Adipose tissue (tissue), 3 donors: ENCODE results near the gene TSPEAR. TPM values are rescaled to one million over a fixed set of nuclear protein-coding genes. Genes with fewer than 3 reads are reported as not detected.
"Not testable (repeated sequence)": the region's sequence is repeated elsewhere in the genome, so short reads cannot be mapped to it uniquely, and the experiment has no call there.

Experiments used
- H3K27ac ChIP-seq: one replicate; pipeline ENCODE4 v1.5.1; 2013; ENCODE audit warnings: low read depth, low read length
- WGBS, 3 donors: extraction: QIAGEN DNeasy Blood & Tissue Kit; methylation state at CpG; one replicate each; pipeline ENCODE4 v1.1.7; 2013; 5-methylcytosine and 5-hydroxymethylcytosine counted together
- polyA plus RNA-seq, 3 donors: library from polyadenylated mRNA; stranded (reverse); fragments of 200-250 nt; gene quantifications; one replicate each; pipeline ENCODE4 v1.2.3, GENCODE V29; 2013
- donor health status: healthy with polysubstance abuse.
- donor health status: Bipolar disorder and iron deficiency.
- donor health status: healthy.

Gene TSPEAR
- polyA plus RNA-seq, 3 donors: 0.07 to 0.56 (median 0.10) TPM

DNA sequence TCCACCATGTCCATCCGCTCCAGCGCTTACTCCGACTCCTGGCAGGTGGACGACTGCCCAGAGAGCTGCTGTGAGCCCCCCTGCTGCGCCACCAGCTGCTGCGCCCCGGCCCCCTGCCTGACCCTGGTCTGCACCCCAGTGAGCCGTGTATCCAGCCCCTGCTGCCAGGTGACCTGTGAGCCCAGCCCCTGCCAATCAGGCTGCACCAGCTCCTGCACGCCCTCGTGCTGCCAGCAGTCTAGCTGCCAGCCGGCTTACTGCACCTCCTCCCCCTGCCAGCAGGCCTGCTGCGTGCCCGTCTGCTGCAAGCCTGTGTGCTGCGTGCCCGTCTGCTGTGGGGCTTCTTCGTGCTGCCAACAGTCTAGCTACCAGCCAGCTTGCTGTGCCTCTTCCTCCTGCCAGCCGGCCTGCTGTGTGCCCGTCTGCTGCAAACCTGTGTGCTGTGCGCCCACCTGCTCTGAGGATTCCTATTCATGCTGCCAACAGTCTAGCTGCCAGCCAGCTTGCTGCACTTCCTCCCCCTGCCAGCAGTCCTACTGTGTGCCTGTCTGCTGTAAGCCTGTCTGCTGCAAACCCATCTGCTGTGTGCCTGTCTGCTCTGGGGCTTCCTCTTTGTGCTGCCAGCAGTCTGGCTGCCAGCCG is 84.1 kb downstream of the TSPEAR start:
- H3K27ac ChIP-seq: not testable (repeated sequence)
- WGBS, 3 donors: 78 to 86% (median 82%) methylated on average over 13 to 17 of the region's 20 CpGs

DNA sequence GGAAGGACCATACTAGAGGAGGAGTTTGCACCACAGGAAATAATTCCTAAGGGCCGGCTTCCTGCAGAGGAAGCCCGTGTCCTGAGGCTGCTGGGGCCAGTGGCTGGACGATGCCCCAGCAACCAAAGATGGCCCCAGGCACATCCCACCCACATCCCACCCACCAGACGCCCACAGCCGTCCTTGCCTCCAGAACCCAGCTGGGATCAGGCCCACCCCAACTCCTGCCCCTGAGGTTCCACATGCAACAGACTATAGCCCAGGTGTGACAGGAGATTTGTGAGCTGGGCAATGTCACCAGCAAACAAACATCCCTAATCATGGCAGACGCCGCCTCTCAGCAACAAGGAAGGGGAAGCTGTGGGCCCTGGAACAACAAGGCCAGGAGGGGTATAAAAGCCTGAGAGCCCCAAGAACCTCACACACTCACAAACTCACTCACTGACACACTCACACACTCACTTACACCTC is 84.7 kb downstream of the TSPEAR start, which contains the start of gene KRTAP10-9:
Gene KRTAP10-9 (plus strand): TSS at position 421 of the 471 bp plus-strand sequence. CDS start 79 bp downstream, outside the sequence.
- H3K27ac ChIP-seq: no peak within 1 kb of the TSS
- 47 to 55% (median 48%) methylated on average over 7 of the region's 7 CpGs for WGBS, 3 donors

DNA sequence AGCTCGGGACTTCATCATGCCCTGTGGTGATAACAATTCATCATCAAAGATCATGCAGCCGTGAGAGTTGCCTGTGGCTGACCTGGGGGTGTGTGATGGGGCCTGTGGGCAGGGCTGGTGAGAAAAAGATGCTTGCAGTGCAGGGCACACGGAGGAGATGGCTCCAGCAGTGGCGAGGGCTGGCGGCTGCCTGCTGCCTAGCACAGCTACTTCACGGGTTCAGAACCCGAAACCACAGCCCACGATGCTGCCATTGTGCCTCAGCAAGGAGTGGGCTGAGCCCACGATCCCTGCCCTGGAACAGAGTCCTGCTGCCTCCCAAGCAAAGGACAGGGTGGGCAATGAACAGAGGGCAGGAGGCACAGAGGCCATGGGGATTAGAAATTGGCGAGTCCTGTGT is 85.1 kb downstream of the TSPEAR start:
- 69 to 73% (median 72%) methylated on average over 8 to 10 of the region's 10 CpGs for WGBS, 3 donors
- no peak overlapping the region for H3K27ac ChIP-seq

DNA sequence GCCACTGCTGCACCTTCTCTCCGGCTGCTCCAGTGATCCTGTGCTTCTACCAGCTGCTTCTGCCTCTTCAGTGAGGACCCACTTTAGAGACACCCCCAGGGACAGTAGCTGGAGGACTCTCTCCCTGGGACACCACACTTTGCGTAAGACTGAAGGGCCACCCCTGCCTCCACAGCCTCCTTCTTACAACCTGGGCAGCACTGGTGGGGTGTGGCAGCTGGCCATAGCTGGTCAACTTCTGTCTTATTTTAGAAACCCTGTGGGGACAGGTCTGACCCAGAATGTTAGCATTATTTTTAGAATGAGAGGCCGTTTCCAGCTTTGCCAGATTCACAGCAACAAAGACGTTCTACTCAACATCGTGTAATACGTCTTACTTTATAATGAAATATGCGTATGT is 85.6 kb downstream of the TSPEAR start:
- WGBS, 3 donors: 85 to 89% (median 86%) methylated on average over 7 of the region's 7 CpGs
- no peak overlapping the region for H3K27ac ChIP-seq

DNA sequence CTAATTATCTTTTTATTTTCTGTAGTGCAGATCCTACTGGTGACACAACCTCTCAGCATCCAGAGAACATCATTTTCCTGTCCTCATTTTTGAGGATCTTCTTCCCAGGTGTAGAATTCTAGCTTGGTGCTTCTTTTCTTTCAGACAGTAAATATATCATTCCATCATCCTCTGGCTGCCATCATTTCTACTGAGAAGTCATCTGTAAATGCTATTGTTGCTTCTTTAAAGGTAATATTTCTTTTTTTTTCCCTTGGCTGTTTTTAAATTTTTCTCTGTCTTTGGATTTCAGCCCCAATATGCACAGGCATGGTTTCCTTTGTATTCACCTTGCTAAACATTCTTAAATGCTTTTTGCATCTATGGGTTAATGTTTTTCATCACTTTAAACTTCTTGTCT is 87.8 kb downstream of the TSPEAR start:
- H3K27ac ChIP-seq: no peak overlapping the region

DNA sequence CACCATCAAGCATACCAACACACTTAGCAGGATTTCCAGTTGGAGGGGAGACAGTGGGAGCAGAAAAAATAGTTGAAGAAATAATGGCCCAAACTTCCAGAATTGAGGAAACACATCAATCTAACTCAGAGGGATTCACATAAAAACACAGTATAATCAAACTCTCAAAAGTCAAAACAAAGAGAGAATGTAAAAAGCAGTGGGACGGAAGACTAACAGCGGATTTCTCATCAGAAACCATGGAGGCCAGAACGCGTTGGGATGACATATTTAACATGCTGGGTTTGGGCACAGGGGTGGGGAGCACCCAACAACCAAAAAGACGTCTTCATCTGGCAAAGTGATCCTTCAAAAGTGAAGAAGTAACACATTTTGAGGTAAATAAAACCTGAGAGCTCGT is 91.5 kb downstream of the TSPEAR start:
- WGBS, 3 donors: 77 to 88% (median 87%) methylated on average over 6 of the region's 6 CpGs

DNA sequence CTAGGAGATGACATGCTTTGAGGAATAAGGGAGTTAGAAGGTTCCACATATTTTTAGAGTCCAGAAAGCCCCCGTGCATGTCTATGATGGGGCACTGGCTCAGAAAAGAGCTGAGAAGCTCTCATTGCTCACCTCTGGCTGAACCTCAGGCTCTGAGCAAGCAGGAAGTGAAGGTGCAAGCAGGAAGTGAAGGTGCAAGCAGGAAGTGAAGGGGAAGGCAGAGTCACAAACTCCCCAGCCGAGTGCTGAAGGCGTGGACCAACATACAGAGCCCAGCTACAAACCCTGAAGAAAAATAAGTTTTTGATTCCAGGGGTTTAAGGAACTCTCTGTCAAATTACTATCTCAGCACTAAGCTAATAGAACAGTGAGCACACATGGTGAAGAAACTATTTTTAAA is 92.5 kb downstream of the TSPEAR start:
- WGBS, 3 donors: 34 to 68% (median 50%) methylated on average over 3 of the region's 3 CpGs
- no peak overlapping the region for H3K27ac ChIP-seq

More for the DNA sequence above, 91.5 kb downstream of the TSPEAR start:
- H3K27ac ChIP-seq: no peak overlapping the region

DNA sequence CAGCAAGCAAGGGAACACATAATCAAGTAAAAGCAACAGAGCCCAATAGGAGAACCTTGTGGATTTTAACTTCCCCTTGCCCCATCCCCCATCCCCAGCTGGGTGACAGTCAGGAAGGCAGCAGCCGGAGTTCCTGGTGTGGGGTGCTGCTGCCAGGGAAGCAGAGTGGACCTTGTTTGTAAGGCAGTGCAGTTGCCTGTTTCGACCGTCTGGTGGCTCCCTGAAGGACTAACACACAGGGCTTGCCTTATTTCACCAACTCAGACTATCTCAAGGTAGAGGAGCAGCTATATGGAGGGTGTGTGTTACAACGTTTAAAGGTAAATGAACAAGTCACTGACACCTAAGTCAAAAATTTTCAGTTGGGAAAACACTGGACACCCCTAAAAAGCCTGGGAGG is 92.9 kb downstream of the TSPEAR start:
- 8 to 27% (median 17%) methylated on average over 4 of the region's 4 CpGs for WGBS, 3 donors
- H3K27ac ChIP-seq: no peak overlapping the region

DNA sequence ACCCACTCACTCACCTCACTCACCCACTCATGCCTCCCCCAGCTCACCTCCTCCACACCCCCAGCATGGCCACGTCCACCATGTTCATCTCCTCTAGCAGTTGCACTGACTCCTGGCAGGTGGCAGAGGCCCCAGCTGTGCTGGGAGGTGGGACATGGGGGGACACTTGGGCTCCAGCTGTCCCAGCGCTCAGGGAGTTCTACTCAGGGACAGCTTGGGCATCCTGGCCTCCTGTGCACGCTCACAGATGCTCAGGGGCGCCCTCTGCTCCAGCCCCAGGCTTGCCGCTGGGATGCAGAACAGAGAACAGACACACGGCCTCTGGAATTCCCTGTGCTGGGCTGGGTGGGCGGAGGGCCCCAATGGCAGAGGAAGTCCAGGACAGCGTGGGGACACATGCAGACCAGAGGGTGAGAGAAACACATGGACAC is 94.3 kb downstream of the TSPEAR start:
- no peak overlapping the region for H3K27ac ChIP-seq
- WGBS, 3 donors: 49 to 63% (median 60%) methylated on average over 8 of the region's 8 CpGs

DNA sequence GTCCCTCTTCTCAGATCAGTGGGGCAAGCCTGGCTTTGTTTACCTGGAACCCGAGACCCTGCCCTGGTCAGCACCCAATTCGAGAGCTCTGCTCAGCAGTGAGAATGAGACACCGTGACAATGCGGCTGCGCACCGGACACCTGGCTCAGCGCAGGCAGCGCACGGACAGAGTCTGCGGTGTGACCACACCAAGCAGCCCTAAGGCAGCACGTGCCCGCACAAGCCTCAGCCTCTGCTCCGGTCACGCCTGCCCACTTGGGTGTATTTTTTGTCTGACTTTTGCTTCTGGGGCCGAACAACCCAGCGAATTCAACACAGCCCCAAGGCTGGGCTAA is 94.8 kb downstream of the TSPEAR start:
- H3K27ac ChIP-seq: no peak overlapping the region
- WGBS, 3 donors: 69 to 85% (median 80%) methylated on average over 16 of the region's 16 CpGs

DNA sequence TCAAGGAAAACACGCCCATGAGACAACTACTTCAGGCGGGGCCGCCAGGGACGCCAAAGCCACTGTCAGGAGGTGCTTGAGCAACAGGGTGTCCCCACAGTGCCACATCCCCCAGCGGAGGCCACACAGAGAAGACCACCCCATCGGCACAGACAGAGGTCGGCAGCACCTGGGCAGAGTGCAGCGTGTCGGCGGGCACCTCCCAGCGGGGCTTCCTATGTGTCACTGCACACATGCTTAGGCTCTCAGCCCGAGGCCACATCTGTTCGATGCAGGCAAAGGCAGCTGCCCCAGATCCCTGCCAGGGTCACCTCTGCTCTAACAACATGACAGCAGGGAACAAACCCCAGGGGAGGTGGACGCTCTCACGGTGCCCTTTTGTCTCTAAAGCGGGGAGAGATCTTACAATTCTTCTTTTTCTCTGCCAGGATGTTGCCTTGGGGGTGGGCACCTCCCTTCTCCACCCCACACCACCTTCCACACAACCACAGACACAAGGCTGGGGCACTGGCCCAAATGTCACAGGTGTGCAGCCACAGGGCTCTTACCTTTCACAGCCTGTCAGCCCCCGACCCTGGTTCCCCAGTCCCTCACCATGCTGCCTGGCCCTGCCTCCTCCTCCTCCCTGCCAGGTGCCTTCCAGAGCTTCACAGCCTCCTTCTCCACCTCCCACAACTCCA is 95.3 kb downstream of the TSPEAR start:
- 58 to 80% (median 77%) methylated on average over 17 of the region's 17 CpGs for WGBS, 3 donors
- no peak overlapping the region for H3K27ac ChIP-seq

DNA sequence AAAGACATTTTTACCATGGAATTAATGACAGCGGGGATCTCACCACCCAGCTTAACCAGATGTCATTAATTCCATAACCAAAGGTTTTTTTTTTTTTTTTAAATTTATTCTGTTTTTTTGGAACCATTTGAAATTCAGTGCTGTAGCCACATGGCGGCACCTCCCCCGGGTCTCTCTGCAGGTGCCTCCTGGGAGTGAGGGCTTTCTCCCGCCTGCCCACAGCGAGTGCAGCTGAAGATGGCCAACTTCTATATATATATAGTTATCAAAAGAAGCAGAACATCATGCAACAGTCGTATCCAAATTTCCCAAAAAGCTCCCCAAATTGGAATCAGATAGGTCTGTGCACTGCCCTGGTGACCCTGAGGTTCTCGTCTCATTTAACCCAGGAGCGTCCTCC is 95.9 kb downstream of the TSPEAR start:
- no peak overlapping the region for H3K27ac ChIP-seq
- WGBS, 3 donors: 58 to 79% (median 78%) methylated on average over 8 of the region's 8 CpGs

DNA sequence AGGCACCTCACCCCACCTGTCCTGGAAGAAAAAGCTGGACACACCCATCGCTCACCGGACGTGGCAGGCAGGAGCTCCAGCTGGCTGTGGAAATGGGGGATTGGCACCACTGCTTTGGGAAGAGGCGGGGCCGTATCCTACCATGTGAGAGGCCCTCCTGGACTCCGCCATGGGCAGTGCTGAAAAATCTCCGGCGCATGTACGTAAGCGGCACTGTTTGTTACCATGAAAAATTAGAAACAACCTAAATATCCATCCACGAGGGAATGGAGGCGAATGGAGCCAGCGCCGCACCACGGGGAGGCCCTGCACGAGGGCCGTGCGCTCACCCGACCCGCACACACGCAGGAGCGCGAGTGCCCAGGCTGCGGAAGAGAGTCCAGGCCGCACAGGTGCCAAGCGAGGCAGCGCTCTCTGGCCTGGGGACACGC is 96.4 kb downstream of the TSPEAR start:
- no peak overlapping the region for H3K27ac ChIP-seq
- WGBS, 3 donors: 81 to 88% (median 86%) methylated on average over 28 of the region's 28 CpGs

DNA sequence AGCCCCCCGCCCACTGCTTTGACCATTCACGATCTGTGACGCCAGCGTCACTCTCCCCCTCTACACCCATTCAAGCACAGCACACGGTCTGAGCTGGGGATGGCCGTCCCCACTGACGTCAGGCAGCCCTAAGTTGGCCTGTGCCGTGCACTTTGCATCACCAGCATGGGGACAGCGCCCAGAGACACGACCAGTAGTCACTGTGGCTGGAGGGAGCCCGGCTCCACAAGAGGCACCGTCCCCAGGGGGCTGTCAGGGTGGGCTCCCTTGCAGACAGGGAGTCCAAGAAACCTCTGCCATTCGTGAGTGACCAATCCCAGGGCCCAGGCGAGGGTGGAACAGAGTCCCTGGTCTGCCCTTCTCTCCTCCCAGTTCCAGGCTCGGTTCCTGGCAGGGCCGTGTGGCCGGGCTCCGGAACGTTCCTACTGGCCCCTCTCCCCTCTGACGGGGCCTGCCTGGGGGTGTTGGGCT is 97.2 kb downstream of the TSPEAR start:
- WGBS, 3 donors: 72 to 86% (median 83%) methylated on average over 20 of the region's 20 CpGs
- H3K27ac ChIP-seq: no peak overlapping the region

DNA sequence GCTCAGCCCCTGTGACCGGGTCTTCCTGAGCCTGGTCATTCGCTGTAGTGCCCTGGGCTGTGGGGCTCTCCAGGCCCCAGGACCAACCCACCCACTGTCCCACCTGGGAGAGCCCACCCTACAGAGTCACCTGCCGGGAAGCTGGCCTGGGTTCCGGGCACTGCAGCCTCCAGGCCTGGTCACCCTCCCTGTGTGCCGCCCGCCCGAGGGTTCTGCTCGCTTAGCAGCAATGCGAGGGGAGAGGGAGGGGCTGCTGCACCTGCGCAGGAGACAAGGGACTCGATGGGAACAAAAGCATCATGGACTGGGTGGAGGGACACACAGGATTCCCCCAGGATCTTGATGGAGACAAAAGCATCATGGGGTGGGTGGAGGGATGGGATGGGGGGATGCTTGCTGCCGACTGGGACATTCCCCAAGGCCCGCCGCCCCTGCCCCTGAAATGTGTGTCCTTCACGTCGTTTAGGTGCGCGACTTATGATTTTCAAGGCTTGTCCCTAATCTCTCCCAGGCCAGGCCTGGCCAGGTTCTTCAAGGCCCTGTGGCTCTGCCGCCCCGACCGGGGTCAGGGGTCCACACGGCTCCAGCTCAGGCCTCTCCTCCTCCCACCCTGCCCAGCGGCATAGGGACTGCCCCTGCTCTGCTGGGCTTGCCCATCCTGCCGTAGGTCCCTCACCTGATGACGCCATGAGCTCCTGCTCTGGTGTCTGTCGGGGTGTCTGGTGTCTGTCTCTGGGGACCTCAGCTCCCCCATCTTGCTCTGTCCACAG is 97.8 kb downstream of the TSPEAR start:
- 73 to 89% (median 85%) methylated on average over 25 to 26 of the region's 26 CpGs for WGBS, 3 donors
- H3K27ac ChIP-seq: no peak overlapping the region

DNA sequence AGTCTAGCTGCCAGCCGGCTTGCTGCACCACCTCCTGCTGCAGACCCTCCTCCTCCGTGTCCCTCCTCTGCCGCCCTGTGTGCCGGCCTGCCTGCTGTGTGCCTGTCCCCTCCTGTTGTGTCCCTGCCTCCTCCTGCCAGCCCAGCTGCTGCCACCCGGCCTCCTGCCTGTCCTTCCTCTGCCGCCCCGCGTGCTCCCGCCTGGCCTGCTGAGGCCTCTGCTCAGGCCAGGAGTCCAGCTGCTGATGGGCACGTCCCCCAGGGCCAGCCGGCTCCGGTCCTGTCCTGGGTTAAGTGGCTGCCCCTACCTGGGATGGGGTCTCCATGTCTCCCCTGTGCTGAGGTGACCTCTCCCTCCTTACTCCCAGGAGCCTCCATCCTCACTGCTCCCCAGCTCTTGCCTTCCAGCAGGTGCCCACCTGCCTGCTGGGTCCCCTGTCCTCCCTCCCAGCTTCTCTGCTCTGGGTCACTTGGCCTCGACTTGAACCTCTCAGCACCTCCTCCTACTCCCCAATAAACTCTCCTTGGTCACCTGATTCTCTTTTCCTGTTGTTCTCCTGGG is 98.6 kb downstream of the TSPEAR start:
- WGBS, 3 donors: 74 to 88% (median 79%) methylated on average over 12 to 13 of the region's 13 CpGs
- H3K27ac ChIP-seq: no peak overlapping the region

DNA sequence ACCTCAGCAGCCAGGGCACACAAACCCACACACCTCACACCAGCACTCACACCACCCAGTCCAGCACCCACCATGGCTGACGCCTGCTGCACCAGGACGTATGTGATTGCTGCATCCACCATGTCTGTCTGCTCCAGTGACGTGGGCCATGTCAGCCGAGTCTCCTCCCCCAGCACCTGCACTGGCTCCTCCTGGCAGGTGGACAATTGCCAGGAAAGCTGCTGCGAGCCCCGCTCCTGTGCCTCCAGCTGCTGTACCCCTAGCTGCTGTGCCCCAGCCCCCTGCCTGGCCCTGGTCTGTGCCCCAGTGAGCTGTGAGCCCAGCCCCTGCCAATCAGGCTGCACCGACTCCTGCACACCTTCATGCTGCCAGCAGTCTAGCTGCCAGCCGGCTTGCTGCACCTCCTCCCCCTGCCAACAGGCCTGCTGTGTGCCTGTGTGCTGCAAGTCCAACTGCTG is 99.3 kb downstream of the TSPEAR start, which contains the start of gene KRTAP10-8:
Gene KRTAP10-8 (plus strand): TSS at position 51 of the 458 bp plus-strand sequence. CDS start 22 bp downstream, at position 73.
- H3K27ac ChIP-seq: no peak within 1 kb of the TSS
- WGBS, 3 donors: 82 to 86% (median 84%) methylated on average over 8 of the region's 8 CpGs

DNA sequence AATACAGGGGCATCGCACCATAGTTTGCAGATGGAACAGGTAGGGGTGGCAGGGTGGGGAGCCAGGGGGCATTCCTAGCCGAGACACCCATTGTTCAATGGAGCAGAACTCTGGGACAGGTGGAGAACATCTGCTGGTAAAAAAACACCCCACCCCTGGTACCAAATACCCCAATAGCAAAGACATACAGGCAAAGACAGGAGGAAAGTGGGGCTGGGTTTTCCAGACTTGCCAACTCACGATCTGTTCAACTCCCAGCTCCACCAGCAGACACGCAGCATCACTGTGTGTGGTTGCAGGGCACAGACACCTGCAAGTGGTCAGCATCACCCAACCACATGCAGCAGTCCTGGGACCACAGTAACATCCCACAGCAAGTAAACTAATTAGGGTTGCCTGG is 99.8 kb downstream of the TSPEAR start:
- no peak overlapping the region for H3K27ac ChIP-seq
- 82 to 85% (median 85%) methylated on average over 4 of the region's 4 CpGs for WGBS, 3 donors
